Spleen (tissue), 11 donors: ENCODE results near the gene IGFL4. TPM values are rescaled to one million over a fixed set of nuclear protein-coding genes. Genes with fewer than 3 reads are reported as not detected.

Source experiments
- DNase-seq: peaks from one replicate; pipeline ENCODE4 v3.0.0-alpha.2; 2020
- H3K27ac ChIP-seq, 8 donors: fragments of 200-600 bp; sonication (generic) in 7 of 8; 1 replicate in 4 of 8; 2 replicates in 4 of 8; pipeline versions ENCODE4 v1.5.0 to v1.8.0; 2016 to 2021; ENCODE audit warnings: inconsistent platforms in 4 of 8, mild to moderate bottlenecking in 4 of 8, moderate library complexity in 1 of 8
- H3K27me3 ChIP-seq, 7 donors: fragments of 200-600 bp; sonication (generic) in 6 of 7; replicated peaks in 1 of 7; 1 replicate in 4 of 7; 2 replicates in 3 of 7; pipeline versions ENCODE4 v1.5.0 to v1.8.0; 2016 to 2021; ENCODE audit warnings: inconsistent platforms in 3 of 7, mild to moderate bottlenecking in 1 of 7
- H3K36me3 ChIP-seq, 6 donors: fragments of 200-600 bp; sonication (generic) in 5 of 6; 1 replicate in 4 of 6; 2 replicates in 2 of 6; pipeline versions ENCODE4 v1.5.0 to v1.8.0; 2016 to 2021; ENCODE audit warnings: inconsistent platforms in 2 of 6
- H3K4me1 ChIP-seq, 6 donors: fragments of 200-600 bp; sonication (generic) in 5 of 6; 1 replicate in 3 of 6; 2 replicates in 3 of 6; pipeline versions ENCODE4 v1.5.0 to v1.8.0; 2016 to 2021; ENCODE audit warnings: inconsistent platforms in 3 of 6
- H3K4me3 ChIP-seq, 8 donors: fragments of 200-600 bp; sonication (generic) in 7 of 8; 1 replicate in 4 of 8; 2 replicates in 4 of 8; pipeline versions ENCODE4 v1.5.0 to v1.8.0; 2016 to 2021; ENCODE audit warnings: inconsistent platforms in 4 of 8, mild to moderate bottlenecking in 4 of 8, moderate library complexity in 2 of 8
- H3K9me3 ChIP-seq, 8 donors: fragments of 200-600 bp; sonication (generic) in 7 of 8; 1 replicate in 4 of 8; 2 replicates in 4 of 8; pipeline versions ENCODE4 v1.5.0 to v1.8.0; 2016 to 2021; ENCODE audit warnings: inconsistent platforms in 4 of 8
- CTCF ChIP-seq, 11 experiments: fragments of 200-600 bp in 7 of 11; fragments of 450-650 bp in 4 of 11; sonication (generic) in 4 of 11; IDR thresholded peaks in 8 of 11; conservative IDR thresholded peaks in 3 of 11; 1 replicate in 7 of 11; 2 replicates in 4 of 11; pipeline versions ENCODE4 v1.4.0 to v1.8.0; 2016 to 2021; ENCODE audit warnings: antibody characterized with exemption in 11 of 11, inconsistent platforms in 4 of 11, mild to moderate bottlenecking in 1 of 11
- POLR2A ChIP-seq, 3 donors: fragments of 450-650 bp; IDR thresholded peaks; one replicate each; pipeline ENCODE4 v1.5.1; 2017; ENCODE audit warnings: antibody characterized with exemption in 3 of 3, mild to moderate bottlenecking in 1 of 3
- POLR2AphosphoS5 ChIP-seq, 3 donors: sonication (generic); formaldehyde crosslinking; IDR thresholded peaks; one replicate each; pipeline ENCODE4 v1.5.1; 2017; ENCODE audit warnings: antibody characterized with exemption in 3 of 3
- WGBS, 5 donors: extraction: QIAGEN DNeasy Blood & Tissue Kit in 3 of 5; methylation state at CpG; one replicate each; pipeline versions ENCODE4 v1.1.5 to v1.1.7; 2013 to 2018; 5-methylcytosine and 5-hydroxymethylcytosine counted together
- intact Hi-C: fragments of 100-400 bp; cut with DNase I; formaldehyde crosslinking; loops from one replicate; pipeline ENCODE4 v1.15.0; 2023; ENCODE audit warnings: low total_unique reads
- polyA plus RNA-seq, 3 donors: library from polyadenylated mRNA; stranded (reverse); fragments of 200-250 nt; gene quantifications; one replicate each; pipeline ENCODE4 v1.2.1, GENCODE V29; 2013
- total RNA-seq, 7 donors: library from RNA; depleted of rRNA in 3 of 7; stranded (reverse); fragments of >200 nt in 3 of 7; fragmentation: NEBNext Ultra II Directional in 4 of 7; extraction: Animal tissue kit (Norgen Biotek cat#: 25700) in 4 of 7; gene quantifications; one replicate each; pipeline versions ENCODE4 v1.1.0 to v1.2.1, GENCODE V29; 2016 to 2021
- donor health status: healthy with polysubstance abuse.
- donor health status: DM: no; HTN: no; CAD: no; lungs with moderate emphysema.
- donor health status: DM: no; HTN: no; CAD: no.
- donor health status: Bipolar disorder and iron deficiency.
- donor health status: healthy.
- donor health status: DM: no; HTN: no; CAD: no.
- donor health status: DM: yes; HTN: yes; CAD: no.

The IGFL4 gene
- total and polyA plus RNA-seq, 10 donors, result 0.03 TPM; not detected in 8

GRCh38 chr19:46068345-46069258 is 27.8 kb upstream of the IGFL4 start:
- Histone ChIP-seq H3K27ac (no peak overlapping the region), H3K4me1 (no peaks in the 10 kb centered on the region), H3K27me3 (peaks cover 0 to 94% (median 40%) of the 10 kb centered on the region in 7 donors), H3K4me3 (no peak overlapping the region), H3K9me3 (no peaks in the 10 kb centered on the region), H3K36me3 (no peaks in the 10 kb centered on the region)
- DNase-seq, result no peak
- 52 to 62% (median 60%) methylated on average over 12 of the region's 12 CpGs for WGBS, 5 donors
- intact Hi-C loops, result no loop called here
- no peak for TF ChIP-seq POLR2AphosphoS5 (IDR thresholded peaks at IDR 0.05)
- TF ChIP-seq POLR2A (IDR thresholded peaks at IDR 0.05), result no peak
- no peak for TF ChIP-seq CTCF (IDR thresholded peaks at IDR 0.05 in 8 of 11, conservative IDR thresholded peaks at IDR 0.05 in 3 of 11)

DNA sequence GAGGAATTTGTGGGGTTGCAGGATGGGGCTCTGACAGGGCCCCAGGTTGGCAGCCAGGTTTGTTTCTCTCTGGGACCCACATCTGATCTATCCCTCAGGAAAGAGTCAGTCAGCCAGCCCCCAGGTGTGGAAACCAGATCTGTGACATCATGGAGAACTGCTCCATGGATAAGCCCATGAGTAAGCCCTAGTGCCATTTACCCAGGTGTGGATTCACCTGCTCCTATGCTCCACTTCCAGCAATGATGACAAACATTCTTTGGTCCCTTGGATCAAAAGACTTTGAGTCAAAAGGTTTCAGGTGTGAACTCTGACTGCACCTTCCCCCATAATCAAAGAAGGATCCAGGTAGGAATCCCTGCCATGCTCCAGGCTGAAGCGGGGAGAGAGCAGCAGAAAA is 26.9 kb upstream of the IGFL4 start:
- Histone ChIP-seq H3K27me3 (peaks cover 0 to 97% (median 32%) of the 10 kb centered on the region in 7 donors), H3K4me3 (no peak overlapping the region), H3K36me3 (no peaks in the 10 kb centered on the region), H3K4me1 (no peaks in the 10 kb centered on the region), H3K27ac (no peak overlapping the region), H3K9me3 (no peaks in the 10 kb centered on the region)
- WGBS, 5 donors, result 78 to 95% (median 88%) methylated on average over 1 of the region's 1 CpG
- TF ChIP-seq POLR2AphosphoS5 (IDR thresholded peaks at IDR 0.05) (no peak), CTCF (IDR thresholded peaks at IDR 0.05 in 8 of 11, conservative IDR thresholded peaks at IDR 0.05 in 3 of 11) (no peak), POLR2A (IDR thresholded peaks at IDR 0.05) (no peak)
- intact Hi-C loops, result no loop called here
- no peak for DNase-seq

GRCh38 chr19:46066471-46066870 is 25.7 kb upstream of the IGFL4 start:
- intact Hi-C loops, result no loop called here
- TF ChIP-seq POLR2AphosphoS5 (IDR thresholded peaks at IDR 0.05), result no peak
- TF ChIP-seq CTCF (IDR thresholded peaks at IDR 0.05 in 8 of 11, conservative IDR thresholded peaks at IDR 0.05 in 3 of 11), result no peak
- no peak for TF ChIP-seq POLR2A (IDR thresholded peaks at IDR 0.05)
- peaks cover 0 to 97% (median 32%) of the 10 kb centered on the region in 7 donors for H3K27me3 ChIP-seq
- H3K4me3 ChIP-seq, result no peak overlapping the region
- no peaks in the 10 kb centered on the region for H3K4me1 ChIP-seq
- peaks cover 0 to 6% (median 4%) of the 10 kb centered on the region in 8 donors for H3K9me3 ChIP-seq
- DNase-seq, result no peak
- H3K27ac ChIP-seq, result no peak overlapping the region
- WGBS, 5 donors, result 78 to 94% (median 87%) methylated on average over 1 of the region's 1 CpG
- H3K36me3 ChIP-seq, result no peaks in the 10 kb centered on the region

- WGBS, 5 donors, result 58 to 84% (median 74%) methylated on average over 7 of the region's 7 CpGs
- no peak for TF ChIP-seq CTCF (IDR thresholded peaks at IDR 0.05 in 8 of 11, conservative IDR thresholded peaks at IDR 0.05 in 3 of 11)
- no peak for TF ChIP-seq POLR2A (IDR thresholded peaks at IDR 0.05)
- TF ChIP-seq POLR2AphosphoS5 (IDR thresholded peaks at IDR 0.05), result no peak
- peaks cover 0 to 91% (median 28%) of the 10 kb centered on the region in 7 donors for H3K27me3 ChIP-seq
These were observed 24.8 kb upstream of the IGFL4 start for GRCh38 chr19:46065486-46066071.

More at GRCh38 chr19:46065486-46066071, 24.8 kb upstream of the IGFL4 start:
- Histone ChIP-seq H3K27ac (no peak overlapping the region), H3K4me1 (no peaks in the 10 kb centered on the region), H3K4me3 (no peak overlapping the region), H3K36me3 (no peaks in the 10 kb centered on the region), H3K9me3 (peaks cover 0 to 15% (median 9%) of the 10 kb centered on the region in 8 donors)
- DNase-seq, result no peak
- intact Hi-C loops, result no loop called here
